H54 (cell line): ENCODE data around the gene DUSP21.
"Not testable (repeated sequence)": the region's sequence is repeated elsewhere in the genome, so short reads cannot be mapped to it uniquely, and the experiment has no call there.

Experiments used
- DNase-seq: peaks from one replicate; pipeline ENCODE4 v3.0.0; 2011; ENCODE audit warnings: low spot score, mixed read lengths; ENCODE audit not compliant: insufficient read length
- FAIRE-seq: peaks from 3 replicates; lab custom pipeline; 2011; peaks lifted over from hg19 to GRCh38; lab: Jason Lieb, UNC
- POLR2A ChIP-seq: IDR thresholded peaks from 2 replicates; pipeline ENCODE4 v1.6.1; 2011; ENCODE audit warnings: low read depth, mild to moderate bottlenecking, low read length

Gene DUSP21

DNA sequence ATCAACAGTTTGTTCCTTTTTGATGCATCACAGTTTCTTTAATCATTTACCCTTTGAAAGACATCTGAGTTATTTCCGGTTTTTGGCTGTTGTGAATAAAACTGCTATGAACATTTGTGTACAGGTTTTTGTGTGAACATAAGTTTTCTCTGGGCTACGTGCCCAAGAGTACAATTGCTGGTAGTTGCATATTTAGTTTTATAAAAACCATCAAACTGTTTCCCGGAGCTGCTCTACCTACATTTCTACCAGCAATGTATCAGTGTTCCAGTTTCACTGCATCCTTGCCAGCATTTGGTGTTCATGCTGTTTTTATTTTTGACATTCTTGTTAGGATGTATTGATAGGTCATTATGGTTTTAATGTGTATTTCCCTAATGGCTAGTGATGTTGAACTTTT is 46.4 kb downstream of the DUSP21 start:
- DNase-seq, result no peak
- no peak for FAIRE-seq

DNA sequence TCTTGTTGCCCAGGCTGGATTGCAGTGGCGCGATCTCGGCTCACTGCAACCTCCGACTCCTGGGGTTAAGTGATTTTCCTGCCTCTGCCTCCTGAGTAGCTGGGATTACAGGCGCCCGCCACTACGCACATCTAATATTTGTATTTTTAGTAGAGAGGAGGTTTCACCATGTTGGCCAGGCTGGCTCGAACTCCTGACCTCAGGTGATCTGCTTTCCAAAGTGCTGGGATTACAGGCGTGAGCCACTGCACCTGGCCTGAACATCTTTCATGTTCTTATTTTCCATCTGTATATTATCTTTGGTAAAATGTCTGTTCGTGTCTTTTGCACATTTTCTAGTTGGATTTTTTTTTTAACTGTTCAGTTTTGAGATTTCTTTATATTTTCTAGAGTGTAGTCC is 46.9 kb downstream of the DUSP21 start:
- not testable (repeated sequence) for FAIRE-seq, DNase-seq

More for the DNA sequence above, 46.4 kb downstream of the DUSP21 start:
- no peak for TF ChIP-seq POLR2A

GRCh38 chrX:44891642-44892041 is 47.8 kb downstream of the DUSP21 start:
- DNase-seq, result no peak
- TF ChIP-seq POLR2A, result no peak
- FAIRE-seq, result no peak
